ENCODE measurements around the gene KSR1. TPM values are rescaled to one million over a fixed set of nuclear protein-coding genes. Genes with fewer than 3 reads are reported as not detected.

Gene KSR1
- total RNA-seq, 1 donor: 23.5 TPM

Other genes starting within 250 kb of the KSR1 start
- gene WSB1, start 162.3 kb upstream of the KSR1 start, total RNA-seq: 102 TPM
- gene LGALS9, start 174.7 kb downstream of the KSR1 start, total RNA-seq: 61.1 TPM

Measured in mononuclear cell (primary cell).